DMS 273 (cell line): ENCODE results near the gene DHCR24.
"Not testable (repeated sequence)": the region's sequence is repeated elsewhere in the genome, so short reads cannot be mapped to it uniquely, and the experiment has no call there.

Source experiments
- DNase-seq: peaks from one replicate; lab custom pipeline; 2025; ENCODE audit not compliant: unreplicated experiment; lab: John Stamatoyannopoulos, UW

The DHCR24 gene

GRCh38 chr1:54888080-54888733 is 1.2 kb upstream of the DHCR24 start:
- DNase-seq: no peak

DNA sequence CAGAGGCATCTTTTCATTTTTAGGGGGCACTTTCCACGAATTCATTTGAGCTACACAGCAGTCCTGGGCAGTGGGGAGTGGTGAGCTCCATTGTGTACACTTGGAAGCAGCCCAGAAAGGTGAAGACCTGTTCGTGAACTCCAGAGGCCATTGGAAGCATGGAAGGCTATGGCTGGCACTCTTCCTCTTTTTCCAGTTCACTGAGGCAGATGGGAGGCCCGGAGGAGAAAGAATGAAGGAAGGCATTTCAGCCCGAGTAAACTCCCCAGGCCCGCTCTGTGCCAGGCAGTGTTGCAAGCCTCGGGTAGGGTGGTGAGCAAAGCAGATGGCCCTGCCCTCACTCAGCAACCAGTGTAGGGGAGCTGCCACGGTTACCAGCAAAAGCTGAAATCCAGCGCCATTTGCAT is 673 bp upstream of the DHCR24 start:
- DNase-seq: peak; percentile 86

DNA sequence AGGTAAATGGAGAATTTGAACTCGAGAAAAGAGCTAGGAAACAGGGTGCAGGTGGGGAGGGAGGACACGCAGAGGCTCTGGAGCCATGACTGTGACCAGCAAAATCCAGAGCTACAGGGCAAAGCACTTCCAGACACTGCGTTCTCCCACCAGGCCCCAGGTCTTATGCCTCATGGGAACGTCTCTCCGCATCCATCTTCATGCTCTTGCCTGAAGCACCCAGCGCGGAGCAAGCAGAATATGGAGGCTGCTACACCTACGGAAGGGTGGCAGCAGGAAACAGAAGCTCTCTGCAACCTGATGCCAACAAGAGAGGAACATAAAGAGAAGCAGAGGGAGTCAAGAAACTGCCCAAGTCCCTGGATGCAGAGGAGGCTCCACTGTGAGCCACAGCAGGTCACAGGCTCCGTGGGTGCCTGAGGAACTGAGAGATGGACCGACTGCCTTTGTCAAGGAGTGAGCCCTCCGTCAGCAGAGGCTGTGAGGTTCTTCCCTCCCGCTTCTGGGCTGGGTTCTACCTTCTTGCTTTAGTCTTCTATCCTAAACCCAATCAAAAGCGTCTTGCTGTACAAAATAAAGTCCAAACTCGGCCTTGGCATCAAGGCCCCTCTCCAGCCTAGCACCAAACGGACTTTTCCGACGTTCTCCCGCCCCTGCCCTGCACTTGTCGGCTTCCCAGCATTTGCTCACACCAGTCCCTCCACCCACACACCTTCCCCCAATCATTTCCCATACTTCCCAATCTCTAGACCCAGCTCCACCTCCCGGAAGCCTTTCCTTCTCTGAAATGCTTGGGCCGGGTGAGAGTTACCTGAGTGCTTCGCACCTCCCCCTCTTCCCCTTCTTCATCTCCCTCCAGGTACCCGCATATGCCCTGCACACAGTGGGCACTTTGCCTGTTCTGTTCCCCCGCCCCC is 930 bp downstream of the DHCR24 start:
- DNase-seq: peak; percentile 72

GRCh38 chr1:54885237-54885679 is 1.7 kb downstream of the DHCR24 start:
- DNase-seq: no peak

DNA sequence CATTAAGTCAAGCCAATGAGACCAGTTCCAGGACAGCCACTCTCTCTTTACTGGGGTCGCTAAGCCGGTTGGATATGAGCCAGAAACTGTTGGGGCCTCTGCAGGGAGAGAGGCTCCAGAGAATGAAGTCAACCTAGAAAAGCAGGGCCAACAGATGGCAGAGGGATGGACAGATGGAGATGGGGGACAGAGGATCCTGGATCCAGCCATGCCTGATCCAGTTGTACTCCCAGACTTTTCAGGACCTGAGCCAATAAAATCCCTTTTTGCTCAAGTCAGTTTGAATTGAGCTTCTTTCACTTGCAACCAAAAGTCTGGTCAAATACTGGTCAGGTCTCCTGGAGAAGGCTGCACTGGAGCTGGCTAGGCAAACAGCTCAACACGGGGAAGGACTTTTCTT is 2.2 kb downstream of the DHCR24 start:
- DNase-seq: peak; percentile 76

DNA sequence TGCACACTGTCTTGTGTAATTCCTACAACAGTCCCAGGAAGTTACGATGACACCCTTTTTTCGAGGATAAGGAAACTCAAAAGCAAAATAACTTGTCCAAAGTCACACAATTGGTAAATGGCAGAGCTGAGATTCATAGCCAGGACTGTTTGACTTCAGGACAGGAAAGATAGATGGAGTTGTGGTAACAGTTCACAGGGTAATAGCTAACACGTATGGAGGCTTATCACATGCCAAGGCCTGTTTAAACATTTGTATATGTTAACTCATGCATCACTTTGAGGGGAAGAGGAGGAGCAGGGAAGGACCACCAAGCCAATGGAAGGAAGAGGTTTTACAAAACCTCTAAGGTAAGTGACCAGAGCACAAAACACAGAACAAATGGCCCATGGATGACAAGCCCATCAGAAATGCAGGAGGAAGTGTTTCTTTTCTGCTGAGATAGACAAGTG is 2.8 kb downstream of the DHCR24 start:
- DNase-seq: no peak

- DNase-seq: no peak
Measured at GRCh38 chr1:54883349-54884102, 3.5 kb downstream of the DHCR24 start.

GRCh38 chr1:54882519-54882918 is 4.5 kb downstream of the DHCR24 start:
- no peak for DNase-seq

- not testable (repeated sequence) for DNase-seq
Measured at GRCh38 chr1:54881604-54882003, 5.4 kb downstream of the DHCR24 start.

DNA sequence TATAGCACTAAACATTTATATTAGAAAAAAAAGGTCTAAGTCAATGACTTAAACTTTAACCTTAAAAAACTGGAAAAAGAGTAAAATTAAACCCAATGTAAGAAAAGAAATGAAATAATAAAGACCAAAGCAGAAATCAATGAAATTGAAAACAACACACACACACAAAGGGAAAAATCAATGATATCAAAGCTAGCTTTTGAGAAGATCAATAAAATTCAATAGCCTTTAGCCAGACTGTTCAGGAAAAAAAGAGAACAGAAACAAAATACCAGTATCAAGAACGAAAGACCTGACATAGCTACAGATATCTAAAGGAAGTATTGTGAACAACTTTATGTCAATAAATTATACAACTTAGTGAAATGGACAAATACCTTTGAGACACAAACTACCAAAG is 7.1 kb downstream of the DHCR24 start:
- no peak for DNase-seq

DNA sequence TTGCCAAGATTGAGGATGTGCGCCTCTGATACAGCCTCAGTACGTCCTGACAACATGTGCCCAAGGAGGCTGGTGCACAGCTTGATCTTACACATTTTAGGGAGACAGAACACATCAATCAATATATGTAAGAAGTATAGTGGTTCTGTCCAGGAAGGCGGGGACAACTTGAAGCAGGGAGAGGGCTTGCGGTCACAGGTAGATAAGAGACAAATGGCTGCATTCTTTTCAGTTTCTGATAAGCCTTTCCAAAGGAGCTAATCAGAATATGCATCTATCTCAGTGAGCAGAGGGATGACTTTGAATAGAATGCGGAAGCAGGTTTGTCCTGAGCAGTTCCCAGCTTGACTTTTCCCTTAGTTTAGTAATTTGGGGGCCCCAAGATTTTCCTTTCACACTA is 10.2 kb downstream of the DHCR24 start:
- no peak for DNase-seq

- DNase-seq: no peak
Measured at GRCh38 chr1:54875000-54875399, 12.0 kb downstream of the DHCR24 start.

DNA sequence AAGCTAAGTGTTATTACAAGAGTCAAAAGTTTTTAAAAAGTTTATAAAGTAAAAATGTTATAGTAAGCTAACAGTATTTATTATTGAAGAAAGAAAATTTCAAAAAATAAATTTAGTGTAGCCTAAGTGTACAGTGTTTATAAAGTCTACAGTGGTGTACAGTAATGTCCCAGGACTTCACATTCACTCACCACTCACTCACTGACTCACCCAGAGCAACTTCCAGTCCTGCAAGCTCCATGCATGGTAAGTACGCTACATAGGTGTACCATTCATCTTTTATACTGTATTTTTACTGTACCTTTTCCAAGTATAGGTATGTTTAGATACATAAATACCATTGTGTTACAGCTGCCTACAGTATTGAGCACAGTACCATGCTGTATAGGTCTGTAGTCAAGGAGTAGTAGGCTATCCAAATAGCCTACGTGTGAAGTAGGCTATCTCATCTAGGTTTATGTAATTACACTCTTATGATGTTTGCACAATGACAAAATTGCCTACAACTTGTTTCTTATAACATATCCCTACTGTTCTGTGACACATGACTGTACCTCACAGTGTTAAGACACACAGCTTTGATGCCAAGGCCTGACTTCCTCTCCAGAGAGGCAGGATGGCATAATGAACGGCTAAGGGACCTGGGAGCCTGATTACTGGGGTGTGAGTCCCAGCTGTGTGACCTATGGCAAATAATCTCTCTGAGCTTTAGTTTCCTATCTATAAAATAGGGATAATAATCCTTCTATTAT is 12.7 kb downstream of the DHCR24 start:
- DNase-seq: no peak

DNA sequence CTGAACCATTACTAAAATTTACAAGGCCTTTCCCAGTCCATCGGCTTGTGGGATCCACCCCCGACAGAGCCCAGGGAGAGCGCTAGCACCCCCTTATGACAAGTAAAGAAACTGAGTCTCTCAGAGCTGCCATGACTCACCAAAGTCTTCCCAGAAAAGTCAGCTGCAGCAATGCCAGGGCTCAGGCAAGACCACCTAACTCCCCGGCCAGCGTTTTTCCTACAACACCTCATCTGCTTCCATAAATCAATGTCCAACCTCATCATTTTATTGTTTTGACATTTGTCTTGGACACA is 15.0 kb downstream of the DHCR24 start:
- DNase-seq: no peak

GRCh38 chr1:54871275-54872035 is 15.5 kb downstream of the DHCR24 start:
- no peak for DNase-seq

- DNase-seq: no peak
Measured at GRCh38 chr1:54870869-54871268, 16.1 kb downstream of the DHCR24 start.

- DNase-seq: no peak
Measured at GRCh38 chr1:54869173-54869851, 17.7 kb downstream of the DHCR24 start.

- no peak for DNase-seq
Measured at GRCh38 chr1:54867717-54868057, 19.3 kb downstream of the DHCR24 start.

DNA sequence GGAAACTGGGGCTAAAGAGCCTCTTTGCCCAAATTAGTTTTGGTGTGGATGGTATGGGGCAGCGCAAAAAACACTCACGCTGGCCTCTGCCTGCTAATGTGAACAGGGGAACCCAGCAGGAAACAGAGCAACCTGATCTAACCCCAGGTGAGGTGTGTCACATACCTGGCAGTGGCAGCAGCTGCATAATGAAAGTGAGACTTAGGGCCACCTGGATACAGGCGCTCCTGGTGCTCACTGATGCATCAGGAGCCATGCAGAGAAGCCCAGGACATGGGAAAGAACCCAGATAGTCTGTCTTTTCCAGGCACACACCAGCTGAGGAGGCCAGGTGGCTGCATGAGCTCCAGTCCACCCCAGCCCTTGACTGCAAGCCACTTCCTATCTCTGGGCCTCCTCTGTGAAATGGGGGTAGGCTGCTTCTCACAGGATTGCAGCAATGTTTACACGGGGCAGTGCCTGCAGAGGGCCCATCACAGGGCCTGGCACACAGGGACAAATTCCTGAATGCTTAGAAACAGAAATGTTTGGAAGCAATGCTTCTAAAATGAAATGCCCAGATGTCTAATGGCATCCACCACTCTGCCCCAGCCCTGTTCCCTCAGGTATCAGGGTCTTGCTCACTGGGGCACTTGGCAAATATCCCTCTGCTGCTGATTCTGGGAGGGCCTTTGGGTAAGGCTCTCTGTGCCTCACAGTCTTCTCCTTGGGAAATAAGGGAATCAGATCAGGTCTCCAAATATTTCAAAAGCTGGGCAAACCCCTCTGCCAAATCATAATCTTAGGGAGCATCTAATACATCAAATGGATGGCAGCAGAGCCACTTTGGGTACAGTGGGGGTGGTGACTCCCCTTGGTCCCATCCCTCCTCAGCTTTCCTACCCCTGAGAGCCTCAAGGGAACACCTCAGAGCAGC is 19.9 kb downstream of the DHCR24 start:
- no peak for DNase-seq
